Measurements from ENCODE around the gene GRB14.

Gene GRB14

GRCh38 chr2:164457271-164457670 lies 164.0 kb downstream of the GRB14 start:
- no peaks in the 10 kb centered on the region for H3K9me3 Mint-ChIP-seq
- H3K27me3 Mint-ChIP-seq (ENCODE audit: low read depth) = no peaks in the 10 kb centered on the region
- TF ChIP-seq, protein P1, sequence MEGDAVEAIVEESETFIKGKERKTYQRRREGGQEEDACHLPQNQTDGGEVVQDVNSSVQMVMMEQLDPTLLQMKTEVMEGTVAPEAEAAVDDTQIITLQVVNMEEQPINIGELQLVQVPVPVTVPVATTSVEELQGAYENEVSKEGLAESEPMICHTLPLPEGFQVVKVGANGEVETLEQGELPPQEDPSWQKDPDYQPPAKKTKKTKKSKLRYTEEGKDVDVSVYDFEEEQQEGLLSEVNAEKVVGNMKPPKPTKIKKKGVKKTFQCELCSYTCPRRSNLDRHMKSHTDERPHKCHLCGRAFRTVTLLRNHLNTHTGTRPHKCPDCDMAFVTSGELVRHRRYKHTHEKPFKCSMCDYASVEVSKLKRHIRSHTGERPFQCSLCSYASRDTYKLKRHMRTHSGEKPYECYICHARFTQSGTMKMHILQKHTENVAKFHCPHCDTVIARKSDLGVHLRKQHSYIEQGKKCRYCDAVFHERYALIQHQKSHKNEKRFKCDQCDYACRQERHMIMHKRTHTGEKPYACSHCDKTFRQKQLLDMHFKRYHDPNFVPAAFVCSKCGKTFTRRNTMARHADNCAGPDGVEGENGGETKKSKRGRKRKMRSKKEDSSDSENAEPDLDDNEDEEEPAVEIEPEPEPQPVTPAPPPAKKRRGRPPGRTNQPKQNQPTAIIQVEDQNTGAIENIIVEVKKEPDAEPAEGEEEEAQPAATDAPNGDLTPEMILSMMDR (IDR thresholded peaks at IDR 0.05; ENCODE audit: unreplicated experiment in 3 of 3) = no peak
- H3K27ac Mint-ChIP-seq = no peak overlapping the region
- H3K36me3 Mint-ChIP-seq (ENCODE audit: low read depth) = no peaks in the 10 kb centered on the region
- H3K4me1 Mint-ChIP-seq = no peaks in the 10 kb centered on the region
- no peak overlapping the region for H3K4me3 Mint-ChIP-seq

GRCh38 chr2:164456619-164457018 lies 164.7 kb downstream of the GRB14 start:
- Mint-ChIP-seq H3K27me3 (ENCODE audit: low read depth) (no peaks in the 10 kb centered on the region), H3K36me3 (ENCODE audit: low read depth) (no peaks in the 10 kb centered on the region), H3K27ac (no peak overlapping the region), H3K9me3 (no peaks in the 10 kb centered on the region), H3K4me3 (no peak overlapping the region), H3K4me1 (no peaks in the 10 kb centered on the region)
- TF ChIP-seq, protein P1 (IDR thresholded peaks at IDR 0.05; ENCODE audit: unreplicated experiment in 3 of 3) = no peak

DNA sequence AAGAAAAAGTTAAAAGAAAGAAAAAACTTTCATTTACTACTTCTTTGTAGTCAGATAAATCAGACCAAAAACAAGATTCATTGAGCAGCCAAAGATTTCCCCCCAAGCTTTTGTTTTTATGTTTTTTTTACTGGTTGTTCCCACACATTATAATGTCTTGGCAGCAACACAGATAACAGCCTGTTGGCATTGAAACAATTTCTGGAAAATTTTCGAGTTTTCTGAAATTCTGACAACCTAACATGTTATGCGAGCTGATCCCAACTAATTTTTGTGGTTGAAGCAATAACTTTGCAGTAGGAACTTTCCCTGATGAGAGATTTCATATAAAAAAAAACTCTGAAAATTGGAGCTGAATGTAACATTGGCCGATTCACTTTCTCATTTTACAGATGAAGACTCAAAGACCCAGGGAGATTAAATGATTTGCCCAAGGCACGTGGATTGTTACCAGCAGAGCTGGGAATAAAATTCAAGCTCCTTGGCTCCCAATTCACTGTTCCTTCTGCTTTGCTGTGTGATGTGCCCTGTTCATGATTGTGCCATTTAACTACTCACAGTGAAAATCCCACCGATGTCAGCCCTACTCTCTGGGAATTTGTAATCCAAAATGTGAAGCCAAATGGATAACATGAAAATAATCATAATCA lies 167.5 kb downstream of the GRB14 start:
- no peak overlapping the region for H3K4me3 Mint-ChIP-seq
- no peak overlapping the region for H3K27ac Mint-ChIP-seq
- no peaks in the 10 kb centered on the region for H3K36me3 Mint-ChIP-seq (ENCODE audit: low read depth)
- TF ChIP-seq, protein P1 (IDR thresholded peaks at IDR 0.05; ENCODE audit: unreplicated experiment in 3 of 3) = no peak
- no peaks in the 10 kb centered on the region for H3K9me3 Mint-ChIP-seq
- no peaks in the 10 kb centered on the region for H3K4me1 Mint-ChIP-seq
- H3K27me3 Mint-ChIP-seq (ENCODE audit: low read depth) = no peaks in the 10 kb centered on the region

DNA sequence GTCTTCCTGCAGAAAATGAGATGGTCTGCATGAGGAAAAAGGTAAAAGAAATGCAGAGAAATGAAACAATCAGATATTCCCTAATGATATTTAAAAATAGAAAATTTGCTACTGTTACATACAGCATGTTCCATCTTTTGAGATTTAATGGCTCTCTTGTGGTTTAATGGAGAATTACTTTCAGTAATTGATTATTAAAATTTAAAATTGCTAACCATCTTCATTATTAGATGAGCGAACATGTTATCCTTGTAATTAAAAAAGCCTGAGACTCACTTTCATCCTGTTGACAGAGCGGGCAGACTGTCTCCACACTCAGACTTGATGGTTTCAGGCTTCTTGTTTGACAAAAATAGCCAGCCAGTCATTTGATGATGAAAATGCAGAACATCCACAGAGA lies 171.0 kb downstream of the GRB14 start:
- H3K36me3 Mint-ChIP-seq (ENCODE audit: low read depth) = no peaks in the 10 kb centered on the region
- H3K9me3 Mint-ChIP-seq = no peaks in the 10 kb centered on the region
- H3K4me3 Mint-ChIP-seq = no peak overlapping the region
- H3K27ac Mint-ChIP-seq = no peak overlapping the region
- no peaks in the 10 kb centered on the region for H3K4me1 Mint-ChIP-seq
- TF ChIP-seq, protein P1 (IDR thresholded peaks at IDR 0.05; ENCODE audit: unreplicated experiment in 3 of 3) = no peak
- no peaks in the 10 kb centered on the region for H3K27me3 Mint-ChIP-seq (ENCODE audit: low read depth)

DNA sequence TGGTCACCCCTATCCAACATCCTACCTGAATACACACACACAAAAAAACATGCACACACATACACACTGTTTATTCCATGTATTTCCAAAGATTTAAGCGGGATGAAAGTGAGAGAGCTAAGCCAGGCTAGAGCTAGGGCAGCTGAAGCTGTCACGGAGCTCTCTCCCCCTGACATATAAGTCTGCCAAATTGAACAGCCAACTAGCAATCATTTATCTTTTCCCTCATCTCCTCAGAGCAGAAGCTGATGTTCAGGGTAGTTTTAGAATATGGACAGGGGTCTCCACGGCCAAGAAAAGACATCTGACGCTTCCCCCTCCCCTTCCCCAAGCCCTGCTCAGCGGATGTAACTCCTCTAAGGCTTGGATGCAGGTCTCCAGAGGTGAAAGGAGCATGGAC lies 171.6 kb downstream of the GRB14 start:
- Mint-ChIP-seq H3K9me3 (no peaks in the 10 kb centered on the region), H3K36me3 (ENCODE audit: low read depth) (no peaks in the 10 kb centered on the region), H3K4me3 (no peak overlapping the region), H3K27me3 (ENCODE audit: low read depth) (no peaks in the 10 kb centered on the region), H3K4me1 (no peaks in the 10 kb centered on the region), H3K27ac (no peak overlapping the region)
- TF ChIP-seq, protein P1 (IDR thresholded peaks at IDR 0.05; ENCODE audit: unreplicated experiment in 3 of 3) = no peak

DNA sequence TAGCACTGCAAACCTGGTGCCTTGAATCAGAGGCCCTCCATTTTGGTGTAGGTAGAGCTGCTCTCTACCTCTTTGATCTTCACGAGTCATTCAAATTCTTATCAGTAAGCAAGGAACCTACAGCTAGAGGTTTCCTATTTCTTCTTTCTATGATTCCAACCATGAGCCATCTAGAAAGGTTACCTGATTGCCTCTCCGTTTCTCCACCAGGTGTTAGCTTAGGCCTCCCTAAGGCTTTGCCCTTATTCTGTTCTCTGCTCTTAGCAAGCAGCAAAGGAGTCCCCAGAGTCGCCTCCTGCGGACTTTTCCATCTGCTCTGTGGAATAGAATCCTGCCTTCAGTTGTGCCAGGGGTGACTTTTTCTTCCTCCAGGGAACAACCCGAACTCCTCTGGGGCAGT lies 173.6 kb downstream of the GRB14 start:
- H3K9me3 Mint-ChIP-seq = no peaks in the 10 kb centered on the region
- TF ChIP-seq, protein P1 (IDR thresholded peaks at IDR 0.05; ENCODE audit: unreplicated experiment in 3 of 3) = no peak
- H3K36me3 Mint-ChIP-seq (ENCODE audit: low read depth) = no peaks in the 10 kb centered on the region
- H3K4me3 Mint-ChIP-seq = no peak overlapping the region
- H3K4me1 Mint-ChIP-seq = no peaks in the 10 kb centered on the region
- H3K27ac Mint-ChIP-seq = no peak overlapping the region
- H3K27me3 Mint-ChIP-seq (ENCODE audit: low read depth) = no peaks in the 10 kb centered on the region
